ENCODE data around the gene PIAS1.

PIAS1 gene

DNA sequence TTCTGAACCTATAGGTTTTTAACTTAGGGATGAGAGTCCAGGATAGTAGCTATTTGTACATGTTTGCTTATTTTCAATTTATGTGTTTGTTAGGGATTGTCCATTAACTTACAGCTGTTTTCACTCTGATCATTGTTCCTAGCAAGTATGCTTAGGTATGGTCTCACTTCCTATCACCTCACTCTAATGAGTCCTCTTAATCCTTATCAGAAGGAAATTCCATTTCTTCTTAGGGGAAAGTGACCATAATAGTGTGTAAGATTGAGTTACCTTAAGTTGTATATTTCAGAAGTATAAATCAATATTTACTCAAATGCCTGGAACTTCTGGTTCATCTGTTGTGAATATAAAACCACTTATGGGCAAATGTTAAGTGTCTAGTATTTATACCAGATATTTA, 53.0 kb downstream of the PIAS1 start:
- Histone ChIP-seq H3K4me1 (ENCODE audit: control insufficient read depth, insufficient read depth, low read length) (peaks cover 9% of the 10 kb centered on the region), H3K4me3 (ENCODE audit: low read length) (no peak overlapping the region), H3K36me3 (ENCODE audit: control insufficient read depth, insufficient read depth, low read length) (no peaks in the 10 kb centered on the region), H3K27me3 (ENCODE audit: control insufficient read depth, insufficient read depth, low read length) (no peaks in the 10 kb centered on the region), H3K9me3 (ENCODE audit: control insufficient read depth, low read length) (no peaks in the 10 kb centered on the region), H3K9ac (ENCODE audit: low read length) (no peak overlapping the region)

DNA sequence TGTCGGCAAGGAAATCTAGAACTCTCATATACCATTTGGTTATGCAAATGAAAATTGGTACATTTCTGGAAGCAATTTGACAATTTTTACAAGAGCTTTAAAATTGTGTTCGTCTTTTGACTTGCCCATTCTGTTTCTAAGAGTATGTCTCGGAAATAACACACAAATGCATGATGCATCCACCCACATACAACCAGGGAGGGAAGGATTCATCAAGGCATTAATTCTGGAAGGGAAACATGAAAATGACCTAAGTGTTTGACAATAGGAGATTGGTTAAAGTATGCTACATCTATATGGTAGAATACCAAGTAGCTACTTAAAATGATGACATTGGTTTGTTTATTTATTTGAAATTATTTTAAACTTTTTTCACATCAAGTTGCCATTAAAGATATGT, 58.6 kb downstream of the PIAS1 start:
- H3K4me1 ChIP-seq (ENCODE audit: control insufficient read depth, insufficient read depth, low read length), result peaks cover 21% of the 10 kb centered on the region
- no peaks in the 10 kb centered on the region for H3K27me3 ChIP-seq (ENCODE audit: control insufficient read depth, insufficient read depth, low read length)
- no peak overlapping the region for H3K9ac ChIP-seq (ENCODE audit: low read length)
- H3K36me3 ChIP-seq (ENCODE audit: control insufficient read depth, insufficient read depth, low read length), result no peaks in the 10 kb centered on the region
- no peak overlapping the region for H3K4me3 ChIP-seq (ENCODE audit: low read length)
- H3K9me3 ChIP-seq (ENCODE audit: control insufficient read depth, low read length), result no peaks in the 10 kb centered on the region

DNA sequence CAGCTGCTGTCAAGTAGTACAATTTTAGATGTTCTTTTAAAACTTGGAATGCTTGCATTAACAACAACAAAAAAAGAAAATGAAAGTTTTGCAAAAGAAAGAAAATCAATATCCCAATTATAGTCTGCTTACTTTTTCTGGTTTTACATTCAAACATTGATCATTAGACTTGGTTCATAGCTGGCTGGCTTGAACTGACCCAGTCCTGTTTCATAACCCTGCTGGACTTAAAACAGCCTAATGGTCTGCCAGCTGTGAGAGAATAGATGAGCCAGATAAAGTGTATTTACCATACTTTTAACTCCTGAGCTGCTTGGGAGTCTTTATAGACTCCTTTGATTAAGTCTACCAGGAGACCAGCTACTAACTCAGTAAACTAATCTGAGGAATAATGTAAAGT, 59.2 kb downstream of the PIAS1 start:
- H3K36me3 ChIP-seq (ENCODE audit: control insufficient read depth, insufficient read depth, low read length), result no peaks in the 10 kb centered on the region
- H3K4me3 ChIP-seq (ENCODE audit: low read length), result no peak overlapping the region
- no peak overlapping the region for H3K9ac ChIP-seq (ENCODE audit: low read length)
- H3K4me1 ChIP-seq (ENCODE audit: control insufficient read depth, insufficient read depth, low read length), result peaks cover 21% of the 10 kb centered on the region
- H3K27me3 ChIP-seq (ENCODE audit: control insufficient read depth, insufficient read depth, low read length), result no peaks in the 10 kb centered on the region
- no peaks in the 10 kb centered on the region for H3K9me3 ChIP-seq (ENCODE audit: control insufficient read depth, low read length)

DNA sequence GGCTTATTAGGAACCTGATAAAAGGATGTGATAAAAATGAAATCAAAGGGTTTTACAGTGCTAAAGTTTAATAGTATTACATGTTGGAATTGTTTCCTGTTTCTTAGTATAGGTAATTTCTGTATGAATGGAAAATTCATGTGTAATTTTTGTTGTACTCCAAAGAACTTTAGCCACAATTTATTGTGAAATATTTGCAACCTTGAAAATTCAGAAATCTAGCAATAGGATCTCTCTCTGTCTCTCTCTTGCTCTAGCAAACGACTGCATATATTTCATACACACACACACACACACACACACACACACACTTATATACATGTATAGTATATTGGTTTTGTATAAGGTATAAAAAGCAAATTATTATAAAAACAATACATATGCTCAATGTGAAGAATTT, 59.6 kb downstream of the PIAS1 start:
- H3K27me3 ChIP-seq (ENCODE audit: control insufficient read depth, insufficient read depth, low read length), result no peaks in the 10 kb centered on the region
- no peak overlapping the region for H3K9ac ChIP-seq (ENCODE audit: low read length)
- no peaks in the 10 kb centered on the region for H3K9me3 ChIP-seq (ENCODE audit: control insufficient read depth, low read length)
- H3K4me3 ChIP-seq (ENCODE audit: low read length), result no peak overlapping the region
- no peaks in the 10 kb centered on the region for H3K36me3 ChIP-seq (ENCODE audit: control insufficient read depth, insufficient read depth, low read length)
- H3K4me1 ChIP-seq (ENCODE audit: control insufficient read depth, insufficient read depth, low read length), result peaks cover 19% of the 10 kb centered on the region

DNA sequence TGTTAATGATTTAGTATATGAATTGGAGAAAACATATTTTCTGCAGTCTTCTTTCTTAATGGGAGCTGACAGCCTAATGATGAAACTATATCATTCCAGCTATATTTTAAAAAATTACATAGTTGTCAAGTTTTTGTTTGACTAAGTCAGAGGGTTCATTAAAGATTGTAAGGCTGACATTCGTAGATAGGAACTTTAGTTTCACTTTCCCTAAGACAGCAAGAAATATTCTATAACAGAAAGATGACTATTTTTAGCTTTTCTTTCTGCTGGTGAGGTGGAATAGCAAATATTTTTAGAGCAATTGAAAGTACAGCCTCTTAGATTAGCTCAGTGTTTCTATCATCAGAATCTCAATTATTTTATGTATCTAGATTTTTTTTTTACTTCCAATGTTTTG, 60.2 kb downstream of the PIAS1 start:
- Histone ChIP-seq H3K9me3 (ENCODE audit: control insufficient read depth, low read length) (no peaks in the 10 kb centered on the region), H3K9ac (ENCODE audit: low read length) (peak overlapping the region; percentile 3), H3K27me3 (ENCODE audit: control insufficient read depth, insufficient read depth, low read length) (no peaks in the 10 kb centered on the region), H3K36me3 (ENCODE audit: control insufficient read depth, insufficient read depth, low read length) (no peaks in the 10 kb centered on the region), H3K4me1 (ENCODE audit: control insufficient read depth, insufficient read depth, low read length) (peaks cover 13% of the 10 kb centered on the region), H3K4me3 (ENCODE audit: low read length) (no peak overlapping the region)

DNA sequence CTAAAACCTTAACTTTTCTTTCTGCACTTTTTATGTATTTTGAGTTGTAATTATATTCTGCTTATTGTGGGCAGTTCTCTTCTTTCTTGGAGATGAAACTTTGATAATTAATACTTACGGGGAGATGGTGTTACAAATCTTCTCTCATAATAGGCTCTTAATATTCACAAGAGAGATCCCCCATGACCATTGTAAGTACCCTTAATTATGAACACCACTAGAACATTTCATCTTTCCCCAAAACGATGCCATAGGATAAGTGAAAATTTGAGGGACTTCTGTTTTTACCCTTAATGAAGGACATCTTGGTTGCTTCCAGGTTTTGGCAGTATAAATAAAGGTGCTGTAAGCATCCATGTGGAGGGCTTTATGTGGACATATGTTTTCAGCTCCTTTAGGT, 60.7 kb downstream of the PIAS1 start:
- Histone ChIP-seq H3K27me3 (ENCODE audit: control insufficient read depth, insufficient read depth, low read length) (no peaks in the 10 kb centered on the region), H3K4me3 (ENCODE audit: low read length) (no peak overlapping the region), H3K4me1 (ENCODE audit: control insufficient read depth, insufficient read depth, low read length) (peaks cover 13% of the 10 kb centered on the region), H3K36me3 (ENCODE audit: control insufficient read depth, insufficient read depth, low read length) (no peaks in the 10 kb centered on the region), H3K9me3 (ENCODE audit: control insufficient read depth, low read length) (no peaks in the 10 kb centered on the region), H3K9ac (ENCODE audit: low read length) (no peak overlapping the region)

DNA sequence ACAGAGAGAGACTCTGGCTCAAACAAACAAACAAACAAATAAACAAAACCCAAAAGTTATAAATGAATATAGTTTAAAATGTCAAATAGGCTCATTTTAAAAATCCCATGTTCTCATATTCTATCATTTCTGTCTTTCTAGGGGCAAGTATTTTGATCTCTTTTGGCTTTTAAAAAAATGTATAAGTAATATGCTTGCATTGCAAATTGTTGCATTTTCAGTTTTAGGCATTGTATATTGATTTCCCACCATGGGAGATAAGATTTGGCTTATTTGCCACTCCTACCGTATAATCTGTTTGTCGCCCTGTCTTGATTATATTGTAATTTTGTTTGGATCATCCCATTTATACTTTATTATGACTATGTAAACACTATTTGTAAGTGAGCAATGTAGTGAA, 70.6 kb downstream of the PIAS1 start:
- no peak overlapping the region for H3K4me3 ChIP-seq (ENCODE audit: low read length)
- no peak overlapping the region for H3K9ac ChIP-seq (ENCODE audit: low read length)
- H3K9me3 ChIP-seq (ENCODE audit: control insufficient read depth, low read length), result no peaks in the 10 kb centered on the region
- H3K4me1 ChIP-seq (ENCODE audit: control insufficient read depth, insufficient read depth, low read length), result peaks cover 3% of the 10 kb centered on the region
- H3K36me3 ChIP-seq (ENCODE audit: control insufficient read depth, insufficient read depth, low read length), result no peaks in the 10 kb centered on the region
- no peaks in the 10 kb centered on the region for H3K27me3 ChIP-seq (ENCODE audit: control insufficient read depth, insufficient read depth, low read length)

DNA sequence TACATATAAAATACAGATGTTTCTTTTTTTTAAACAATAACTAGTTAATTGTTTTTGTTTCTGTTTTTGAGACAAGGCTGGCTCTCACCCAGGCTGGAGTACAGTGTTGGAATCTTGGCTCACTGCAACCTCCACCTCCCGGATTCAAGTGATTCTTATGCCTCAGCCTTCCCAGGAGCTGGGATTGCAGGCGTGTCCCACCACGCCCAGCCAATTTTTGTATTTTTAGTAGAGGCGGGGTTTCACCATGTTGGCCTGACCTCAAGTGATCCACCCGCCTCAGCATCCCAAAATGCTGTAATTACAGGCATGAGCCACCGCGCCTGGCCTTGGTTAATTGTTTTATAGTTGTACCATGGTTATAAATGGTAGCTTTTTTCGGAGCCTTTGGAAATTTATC, 72.3 kb downstream of the PIAS1 start:
- Histone ChIP-seq H3K4me1 (ENCODE audit: control insufficient read depth, insufficient read depth, low read length) (peaks cover 3% of the 10 kb centered on the region), H3K9ac (ENCODE audit: low read length) (no peak overlapping the region), H3K4me3 (ENCODE audit: low read length) (no peak overlapping the region), H3K9me3 (ENCODE audit: control insufficient read depth, low read length) (no peaks in the 10 kb centered on the region), H3K36me3 (ENCODE audit: control insufficient read depth, insufficient read depth, low read length) (no peaks in the 10 kb centered on the region), H3K27me3 (ENCODE audit: control insufficient read depth, insufficient read depth, low read length) (no peaks in the 10 kb centered on the region)

DNA sequence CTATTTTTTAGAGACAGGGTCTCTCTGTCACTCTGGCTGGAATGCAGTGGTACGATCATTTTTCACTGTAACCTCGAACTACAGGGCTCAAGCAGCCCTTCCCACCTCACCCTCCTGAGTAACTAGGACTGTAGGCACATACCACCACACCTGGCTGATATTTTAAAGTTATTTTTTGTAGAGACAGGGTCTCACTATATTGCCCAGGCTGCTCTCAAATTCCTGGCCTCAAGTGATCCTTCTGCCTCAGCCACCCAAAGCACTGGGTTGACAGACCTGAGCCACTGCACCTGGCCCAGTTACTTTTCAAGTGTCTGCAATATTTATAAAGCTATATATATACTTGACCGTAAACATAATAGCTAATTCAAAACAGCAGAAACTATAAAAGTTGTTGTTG, 75.0 kb downstream of the PIAS1 start:
- H3K9ac ChIP-seq (ENCODE audit: low read length), result no peak overlapping the region
- H3K4me1 ChIP-seq (ENCODE audit: control insufficient read depth, insufficient read depth, low read length), result peaks cover 3% of the 10 kb centered on the region
- no peak overlapping the region for H3K4me3 ChIP-seq (ENCODE audit: low read length)
- H3K27me3 ChIP-seq (ENCODE audit: control insufficient read depth, insufficient read depth, low read length), result no peaks in the 10 kb centered on the region
- no peaks in the 10 kb centered on the region for H3K36me3 ChIP-seq (ENCODE audit: control insufficient read depth, insufficient read depth, low read length)
- no peaks in the 10 kb centered on the region for H3K9me3 ChIP-seq (ENCODE audit: control insufficient read depth, low read length)

DNA sequence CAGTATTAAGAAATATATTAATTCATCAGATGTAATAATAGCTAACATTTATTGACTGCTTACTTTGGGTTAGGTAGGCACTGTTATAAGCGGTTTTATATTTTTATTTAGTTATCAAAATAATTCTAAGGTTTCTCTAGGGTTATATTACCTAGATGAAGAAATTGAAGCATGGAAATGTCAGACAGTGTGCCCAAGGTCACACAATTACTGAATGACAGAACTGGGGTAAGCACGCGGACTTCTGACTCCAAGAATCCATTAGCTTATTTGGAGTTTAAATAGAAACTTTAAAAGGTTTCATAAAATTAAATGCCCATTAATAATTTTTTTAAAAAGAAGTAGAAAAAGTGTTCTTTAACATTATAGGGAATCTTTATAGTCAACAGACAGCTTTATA, 76.7 kb downstream of the PIAS1 start:
- peaks cover 3% of the 10 kb centered on the region for H3K4me1 ChIP-seq (ENCODE audit: control insufficient read depth, insufficient read depth, low read length)
- H3K36me3 ChIP-seq (ENCODE audit: control insufficient read depth, insufficient read depth, low read length), result no peaks in the 10 kb centered on the region
- H3K4me3 ChIP-seq (ENCODE audit: low read length), result no peak overlapping the region
- no peaks in the 10 kb centered on the region for H3K9me3 ChIP-seq (ENCODE audit: control insufficient read depth, low read length)
- no peaks in the 10 kb centered on the region for H3K27me3 ChIP-seq (ENCODE audit: control insufficient read depth, insufficient read depth, low read length)
- H3K9ac ChIP-seq (ENCODE audit: low read length), result no peak overlapping the region

DNA sequence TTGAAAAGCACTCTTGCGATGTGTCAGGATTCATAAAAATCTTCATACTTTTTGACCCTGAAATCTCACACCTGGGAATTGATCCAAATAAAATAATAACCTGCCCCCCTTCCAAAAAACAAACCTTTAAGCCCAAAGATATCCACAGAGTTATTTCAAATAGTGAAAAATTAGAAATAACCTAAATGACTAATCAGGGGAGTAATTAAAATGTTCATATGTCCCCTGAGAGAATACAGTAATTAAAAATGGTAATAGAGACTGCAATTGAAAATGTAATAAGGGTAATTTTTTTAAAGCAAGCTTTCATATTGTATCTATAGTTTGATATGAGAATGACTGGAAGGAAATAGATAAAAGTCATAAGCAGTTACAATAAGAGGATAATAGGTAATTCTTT, 83.0 kb downstream of the PIAS1 start:
- H3K4me1 ChIP-seq (ENCODE audit: control insufficient read depth, insufficient read depth, low read length), result peaks cover 16% of the 10 kb centered on the region
- no peaks in the 10 kb centered on the region for H3K27me3 ChIP-seq (ENCODE audit: control insufficient read depth, insufficient read depth, low read length)
- no peak overlapping the region for H3K4me3 ChIP-seq (ENCODE audit: low read length)
- H3K9me3 ChIP-seq (ENCODE audit: control insufficient read depth, low read length), result no peaks in the 10 kb centered on the region
- H3K36me3 ChIP-seq (ENCODE audit: control insufficient read depth, insufficient read depth, low read length), result no peaks in the 10 kb centered on the region
- no peak overlapping the region for H3K9ac ChIP-seq (ENCODE audit: low read length)

DNA sequence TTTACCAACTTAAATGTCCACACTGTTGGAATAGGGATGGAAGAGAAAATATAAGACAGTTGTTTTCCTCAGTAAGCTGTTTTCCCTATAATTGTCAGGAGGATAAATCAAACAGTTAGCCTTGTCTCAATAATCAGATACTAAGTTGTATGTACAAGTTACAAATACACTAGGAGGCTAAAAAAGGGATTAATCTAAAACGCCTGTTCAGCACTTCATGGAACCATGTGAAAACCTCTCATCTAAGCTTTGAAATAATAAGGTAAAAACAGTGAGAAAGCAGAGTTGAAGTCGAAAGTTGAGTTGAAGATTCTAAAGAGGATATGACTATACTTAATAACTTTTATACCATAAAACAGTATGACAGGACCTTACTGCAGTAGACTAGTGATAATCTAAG, 89.0 kb downstream of the PIAS1 start:
- Histone ChIP-seq H3K4me1 (ENCODE audit: control insufficient read depth, insufficient read depth, low read length) (peaks cover 16% of the 10 kb centered on the region), H3K9ac (ENCODE audit: low read length) (no peak overlapping the region), H3K36me3 (ENCODE audit: control insufficient read depth, insufficient read depth, low read length) (no peaks in the 10 kb centered on the region), H3K4me3 (ENCODE audit: low read length) (no peak overlapping the region), H3K27me3 (ENCODE audit: control insufficient read depth, insufficient read depth, low read length) (no peaks in the 10 kb centered on the region), H3K9me3 (ENCODE audit: control insufficient read depth, low read length) (no peaks in the 10 kb centered on the region)

DNA sequence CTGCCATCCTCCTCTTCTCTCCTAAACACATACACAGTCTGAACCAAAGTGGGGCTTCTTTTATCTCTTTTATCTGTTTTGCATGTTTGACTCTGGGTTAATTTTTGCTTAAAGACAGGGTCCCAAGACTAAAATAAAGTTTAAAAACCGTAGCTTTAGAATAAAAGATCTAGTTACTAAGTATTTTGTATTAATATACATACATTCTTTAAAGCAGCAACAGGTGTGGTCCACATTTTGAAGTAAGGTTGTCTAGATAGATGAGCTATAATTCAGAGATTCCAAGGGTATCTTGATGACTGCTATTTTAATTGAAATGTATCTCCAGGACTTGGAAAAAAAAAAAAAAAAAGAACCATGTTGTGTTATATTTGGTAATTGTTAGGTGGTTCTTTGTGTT, 89.7 kb downstream of the PIAS1 start:
- H3K36me3 ChIP-seq (ENCODE audit: control insufficient read depth, insufficient read depth, low read length), result no peaks in the 10 kb centered on the region
- no peak overlapping the region for H3K9ac ChIP-seq (ENCODE audit: low read length)
- peaks cover 10% of the 10 kb centered on the region for H3K4me1 ChIP-seq (ENCODE audit: control insufficient read depth, insufficient read depth, low read length)
- H3K4me3 ChIP-seq (ENCODE audit: low read length), result no peak overlapping the region
- no peaks in the 10 kb centered on the region for H3K27me3 ChIP-seq (ENCODE audit: control insufficient read depth, insufficient read depth, low read length)
- H3K9me3 ChIP-seq (ENCODE audit: control insufficient read depth, low read length), result no peaks in the 10 kb centered on the region
